Memory B cell (primary cell): Measurements from ENCODE around the gene ASIC3.

Source experiments
- ATAC-seq: fragments of 150-1000 bp; cut with Tn5 transposase; 2 replicates; pipeline ENCODE4 v1.10.0; 2021; ENCODE audit warnings: low read depth, mild to moderate bottlenecking, moderate library complexity
- DNase-seq, 2 donors: peaks; one replicate each; pipeline ENCODE4 v3.0.0; 2022; ENCODE audit warnings: low spot score in 2 of 2
- H3K27ac Mint-ChIP-seq: one replicate; pipeline ENCODE4 v1.8.0; 2022; ENCODE audit warnings: mild to moderate bottlenecking, moderate library complexity, mixed read lengths
- H3K27me3 Mint-ChIP-seq: one replicate; pipeline ENCODE4 v1.8.0; 2022; ENCODE audit warnings: mixed read lengths
- H3K36me3 Mint-ChIP-seq: one replicate; pipeline ENCODE4 v1.8.0; 2022; ENCODE audit warnings: mild to moderate bottlenecking, mixed read lengths
- H3K4me1 Mint-ChIP-seq: one replicate; pipeline ENCODE4 v1.8.0; 2022; ENCODE audit warnings: mixed read lengths
- H3K4me3 Mint-ChIP-seq: one replicate; pipeline ENCODE4 v1.8.0; 2022; ENCODE audit warnings: mild to moderate bottlenecking, moderate library complexity, mixed read lengths
- H3K9me3 Mint-ChIP-seq: one replicate; pipeline ENCODE4 v1.8.0; 2022; ENCODE audit warnings: mixed read lengths

The ASIC3 gene

GRCh38 chr7:151048911-151049463, 656 bp downstream of the ASIC3 start:
- Mint-ChIP-seq H3K4me3 (no peak overlapping the region), H3K9me3 (no peaks in the 10 kb centered on the region), H3K27me3 (peaks cover 5% of the 10 kb centered on the region), H3K36me3 (peaks cover 12% of the 10 kb centered on the region), H3K4me1 (no peaks in the 10 kb centered on the region), H3K27ac (no peak overlapping the region)
- no peak for ATAC-seq
- DNase-seq, result no peak

- H3K4me1 Mint-ChIP-seq, result no peaks in the 10 kb centered on the region
- DNase-seq (peak in 1 of 2 donors; percentile 43), ATAC-seq (peak; percentile 84)
- no peaks in the 10 kb centered on the region for H3K9me3 Mint-ChIP-seq
- peaks cover 7% of the 10 kb centered on the region for H3K27me3 Mint-ChIP-seq
- no peak overlapping the region for H3K4me3 Mint-ChIP-seq
- no peak overlapping the region for H3K27ac Mint-ChIP-seq
- peaks cover 8% of the 10 kb centered on the region for H3K36me3 Mint-ChIP-seq
Observed at GRCh38 chr7:151051108-151051507, 2.8 kb downstream of the ASIC3 start.

- H3K4me3 Mint-ChIP-seq, result no peak overlapping the region
- peaks cover 11% of the 10 kb centered on the region for H3K4me1 Mint-ChIP-seq
- ATAC-seq (no peak), DNase-seq (no peak)
- H3K9me3 Mint-ChIP-seq, result no peaks in the 10 kb centered on the region
- peaks cover 7% of the 10 kb centered on the region for H3K27me3 Mint-ChIP-seq
- no peak overlapping the region for H3K27ac Mint-ChIP-seq
- H3K36me3 Mint-ChIP-seq, result peaks cover 8% of the 10 kb centered on the region
Observed at GRCh38 chr7:151053096-151053495, 4.8 kb downstream of the ASIC3 start.

GRCh38 chr7:151053751-151054150, 5.4 kb downstream of the ASIC3 start:
- Mint-ChIP-seq H3K27me3 (peaks cover 7% of the 10 kb centered on the region), H3K4me3 (no peak overlapping the region), H3K4me1 (peaks cover 14% of the 10 kb centered on the region), H3K27ac (no peak overlapping the region), H3K9me3 (no peaks in the 10 kb centered on the region), H3K36me3 (peaks cover 8% of the 10 kb centered on the region)
- no peak for ATAC-seq
- no peak for DNase-seq

DNA sequence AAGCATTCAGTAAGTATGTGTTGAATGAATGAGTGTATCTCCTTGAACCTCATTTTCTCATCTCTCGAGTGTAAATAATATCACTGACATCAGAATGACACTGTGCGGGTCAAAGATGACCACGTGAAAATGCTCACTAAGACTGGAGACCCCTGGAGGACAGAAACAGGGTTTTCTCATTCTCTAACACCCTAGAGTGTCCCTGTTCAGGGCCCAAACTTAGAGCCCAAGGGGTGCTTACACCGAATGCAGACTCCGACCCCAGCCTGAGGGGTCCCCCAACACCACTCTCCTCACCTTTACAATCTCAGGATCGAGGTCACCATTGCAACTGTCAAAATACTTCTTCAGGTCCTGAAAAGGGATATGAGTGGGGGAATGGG, 7.9 kb downstream of the ASIC3 start:
- peaks cover 7% of the 10 kb centered on the region for H3K27me3 Mint-ChIP-seq
- H3K9me3 Mint-ChIP-seq, result no peaks in the 10 kb centered on the region
- H3K27ac Mint-ChIP-seq, result no peak overlapping the region
- peak overlapping the region; percentile 93 for H3K4me3 Mint-ChIP-seq
- DNase-seq (no peak), ATAC-seq (no peak)
- H3K36me3 Mint-ChIP-seq, result peaks cover 8% of the 10 kb centered on the region
- peaks cover 23% of the 10 kb centered on the region for H3K4me1 Mint-ChIP-seq

GRCh38 chr7:151056666-151057505, 8.6 kb downstream of the ASIC3 start:
- no peak overlapping the region for H3K27ac Mint-ChIP-seq

GRCh38 chr7:151057506-151057988, 9.2 kb downstream of the ASIC3 start, which contains the start of gene CDK5:
TSS of gene CDK5 (minus strand) at chr7:151057897. CDS start at chr7:151057848, 49 bp downstream.
- Mint-ChIP-seq H3K9me3 (no peaks in the 10 kb centered on the region), H3K4me1 (peaks cover 27% of the 10 kb centered on the region), H3K27me3 (peaks cover 4% of the 10 kb centered on the region), H3K36me3 (peaks cover 7% of the 10 kb centered on the region), H3K27ac (peak within 1 kb of the TSS; percentile 91), H3K4me3 (peak within 1 kb of the TSS; percentile 93)
- ATAC-seq (peak; percentile 2), DNase-seq (no peak)

More at GRCh38 chr7:151056666-151057505, 8.6 kb downstream of the ASIC3 start:
- ATAC-seq (no peak), DNase-seq (no peak)
- Mint-ChIP-seq H3K4me3 (peak overlapping the region; percentile 93), H3K27me3 (peaks cover 5% of the 10 kb centered on the region), H3K36me3 (peaks cover 8% of the 10 kb centered on the region), H3K4me1 (peaks cover 27% of the 10 kb centered on the region), H3K9me3 (no peaks in the 10 kb centered on the region)

GRCh38 chr7:151057989-151058780, 9.9 kb downstream of the ASIC3 start:
- peak overlapping the region; percentile 91 for H3K27ac Mint-ChIP-seq
- no peaks in the 10 kb centered on the region for H3K9me3 Mint-ChIP-seq
- H3K4me1 Mint-ChIP-seq, result peaks cover 27% of the 10 kb centered on the region
- H3K27me3 Mint-ChIP-seq, result peaks cover 2% of the 10 kb centered on the region
- peaks cover 3% of the 10 kb centered on the region for H3K36me3 Mint-ChIP-seq
- ATAC-seq (peak; percentile 88), DNase-seq (peak; percentile 90 to 92)
- H3K4me3 Mint-ChIP-seq, result peak overlapping the region; percentile 93

GRCh38 chr7:151058781-151059366, 10.5 kb downstream of the ASIC3 start:
- H3K27me3 Mint-ChIP-seq, result peaks cover 2% of the 10 kb centered on the region
- H3K36me3 Mint-ChIP-seq, result peaks cover 2% of the 10 kb centered on the region
- H3K4me3 Mint-ChIP-seq, result peak overlapping the region; percentile 93
- peak overlapping the region; percentile 91 for H3K27ac Mint-ChIP-seq
- ATAC-seq (no peak), DNase-seq (peak in 1 of 2 donors; percentile 40)
- peaks cover 27% of the 10 kb centered on the region for H3K4me1 Mint-ChIP-seq
- H3K9me3 Mint-ChIP-seq, result no peaks in the 10 kb centered on the region

- Mint-ChIP-seq H3K4me3 (peak within 1 kb of the TSS; percentile 93), H3K27ac (peak within 1 kb of the TSS; percentile 91), H3K9me3 (no peaks in the 10 kb centered on the region), H3K4me1 (peaks cover 27% of the 10 kb centered on the region), H3K27me3 (no peaks in the 10 kb centered on the region), H3K36me3 (no peaks in the 10 kb centered on the region)
- DNase-seq (peak; percentile 70 to 90), ATAC-seq (peak; percentile 44)
Observed at GRCh38 chr7:151059367-151060112, 11.2 kb downstream of the ASIC3 start, which contains the start of gene SLC4A2. TSS of gene SLC4A2 (plus strand) at chr7:151059589. CDS start at chr7:151061988, 2,399 bp downstream.

- DNase-seq (no peak), ATAC-seq (no peak)
- peaks cover 27% of the 10 kb centered on the region for H3K4me1 Mint-ChIP-seq
- peak overlapping the region; percentile 93 for H3K4me3 Mint-ChIP-seq
- peak overlapping the region; percentile 91 for H3K27ac Mint-ChIP-seq
- H3K36me3 Mint-ChIP-seq, result no peaks in the 10 kb centered on the region
- no peaks in the 10 kb centered on the region for H3K9me3 Mint-ChIP-seq
- no peaks in the 10 kb centered on the region for H3K27me3 Mint-ChIP-seq
Observed at GRCh38 chr7:151060113-151060415, 11.7 kb downstream of the ASIC3 start.

GRCh38 chr7:151060416-151061212, 12.3 kb downstream of the ASIC3 start:
- H3K36me3 Mint-ChIP-seq, result peaks cover 3% of the 10 kb centered on the region
- ATAC-seq (no peak), DNase-seq (no peak)
- H3K9me3 Mint-ChIP-seq, result no peaks in the 10 kb centered on the region
- peak overlapping the region; percentile 93 for H3K4me3 Mint-ChIP-seq
- H3K27me3 Mint-ChIP-seq, result no peaks in the 10 kb centered on the region
- peak overlapping the region; percentile 24 for H3K27ac Mint-ChIP-seq
- H3K4me1 Mint-ChIP-seq, result peaks cover 27% of the 10 kb centered on the region
